ENCODE measurements around the gene MME.

MME gene

GRCh38 chr3:155084567-155084966 is 4.4 kb downstream of the MME start:
- TF ChIP-seq CREB1 (IDR thresholded peaks at IDR 0.05; ENCODE audit: low read depth) (no peak), CEBPB (IDR thresholded peaks at IDR 0.05) (no peak), ZBTB7A (IDR thresholded peaks at IDR 0.05; ENCODE audit: low read depth) (no peak), NFIC (IDR thresholded peaks at IDR 0.05) (no peak), YY1 (IDR thresholded peaks at IDR 0.05; ENCODE audit: low read depth) (no peak), RAD21 (IDR thresholded peaks at IDR 0.05; ENCODE audit: low read depth) (no peak), EGR1 (IDR thresholded peaks at IDR 0.05) (no peak), FOXM1 (IDR thresholded peaks at IDR 0.05; ENCODE audit: borderline replicate concordance, low read depth) (no peak), EP300 (IDR thresholded peaks at IDR 0.05; ENCODE audit: borderline replicate concordance) (no peak), REST (IDR thresholded peaks at IDR 0.05; ENCODE audit: low read depth) (no peak), TCF12 (IDR thresholded peaks at IDR 0.05; ENCODE audit: low read depth) (no peak)
- TF ChIP-seq, protein P1, sequence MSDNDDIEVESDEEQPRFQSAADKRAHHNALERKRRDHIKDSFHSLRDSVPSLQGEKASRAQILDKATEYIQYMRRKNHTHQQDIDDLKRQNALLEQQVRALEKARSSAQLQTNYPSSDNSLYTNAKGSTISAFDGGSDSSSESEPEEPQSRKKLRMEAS (IDR thresholded peaks at IDR 0.05), result no peak
- TF ChIP-seq, protein P2, sequence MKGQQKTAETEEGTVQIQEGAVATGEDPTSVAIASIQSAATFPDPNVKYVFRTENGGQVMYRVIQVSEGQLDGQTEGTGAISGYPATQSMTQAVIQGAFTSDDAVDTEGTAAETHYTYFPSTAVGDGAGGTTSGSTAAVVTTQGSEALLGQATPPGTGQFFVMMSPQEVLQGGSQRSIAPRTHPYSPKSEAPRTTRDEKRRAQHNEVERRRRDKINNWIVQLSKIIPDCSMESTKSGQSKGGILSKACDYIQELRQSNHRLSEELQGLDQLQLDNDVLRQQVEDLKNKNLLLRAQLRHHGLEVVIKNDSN (IDR thresholded peaks at IDR 0.05), result no peak

- no peak for TF ChIP-seq TAF1 (IDR thresholded peaks at IDR 0.05; ENCODE audit: low read depth)
- no peak for TF ChIP-seq EP300 (IDR thresholded peaks at IDR 0.05; ENCODE audit: borderline replicate concordance)
- TF ChIP-seq TEAD4 (IDR thresholded peaks at IDR 0.05), result no peak
- TF ChIP-seq REST (IDR thresholded peaks at IDR 0.05; ENCODE audit: low read depth), result no peak
- no peak for TF ChIP-seq TCF12 (IDR thresholded peaks at IDR 0.05; ENCODE audit: low read depth)
- TF ChIP-seq, protein P2 (IDR thresholded peaks at IDR 0.05), result no peak
- no peak for TF ChIP-seq RAD21 (IDR thresholded peaks at IDR 0.05; ENCODE audit: low read depth)
- no peak for TF ChIP-seq ZBTB7A (IDR thresholded peaks at IDR 0.05; ENCODE audit: low read depth)
- TF ChIP-seq FOXM1 (IDR thresholded peaks at IDR 0.05; ENCODE audit: borderline replicate concordance, low read depth), result no peak
These were observed 5.9 kb downstream of the MME start for GRCh38 chr3:155086051-155086450.

DNA sequence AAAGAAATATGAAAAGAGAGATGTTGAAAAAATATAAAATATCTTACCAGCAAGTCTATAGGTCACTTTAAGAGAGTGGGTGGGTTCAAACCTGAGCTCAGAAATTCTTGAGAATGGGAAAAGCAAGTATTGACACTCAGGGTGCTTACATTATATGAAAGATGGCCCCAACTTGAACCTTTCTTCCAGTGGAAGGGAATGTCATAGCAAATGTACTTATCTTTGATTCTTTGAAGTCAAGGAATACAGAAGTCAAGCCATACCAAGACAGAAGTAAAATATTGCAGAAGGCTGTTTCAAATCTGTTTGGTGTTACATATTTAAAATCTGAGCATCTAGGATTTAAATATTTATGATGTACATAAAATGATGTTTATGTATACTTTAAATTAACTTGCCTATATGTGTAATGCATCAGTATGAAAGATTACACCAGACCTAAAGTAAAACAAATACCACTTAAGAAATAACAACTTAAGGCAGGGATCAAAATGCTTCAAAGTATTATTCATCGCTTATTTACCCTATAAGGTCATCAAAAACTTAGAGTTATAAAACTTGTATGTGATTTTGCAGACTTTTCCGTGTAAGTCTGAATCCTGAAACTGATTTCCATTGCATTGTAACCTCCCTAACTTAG is 8.7 kb downstream of the MME start:
- TF ChIP-seq RAD21 (IDR thresholded peaks at IDR 0.05; ENCODE audit: low read depth) (no peak), TCF12 (IDR thresholded peaks at IDR 0.05; ENCODE audit: low read depth) (no peak), TAF1 (IDR thresholded peaks at IDR 0.05; ENCODE audit: low read depth) (no peak)

DNA sequence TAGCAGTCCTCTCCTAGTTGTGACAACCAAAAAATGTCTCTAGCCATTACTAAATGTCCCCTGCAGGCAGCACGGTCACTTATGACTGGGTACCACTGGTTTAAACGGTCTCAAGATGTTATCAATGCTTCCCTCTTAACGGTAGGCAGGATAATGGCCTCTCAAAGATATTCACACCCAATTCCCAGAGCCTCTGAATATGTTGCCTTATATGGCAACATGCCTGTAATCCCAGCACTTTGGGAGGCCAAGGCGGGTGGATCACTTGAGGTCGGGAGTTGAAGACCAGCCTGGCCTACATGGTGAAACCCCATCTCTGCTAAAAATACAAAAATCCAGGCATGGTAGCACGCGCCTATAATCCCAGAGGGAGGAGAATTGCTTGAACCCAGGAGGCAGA is 9.4 kb downstream of the MME start:
- TF ChIP-seq EP300 (IDR thresholded peaks at IDR 0.05; ENCODE audit: borderline replicate concordance) (no peak), CREB1 (IDR thresholded peaks at IDR 0.05; ENCODE audit: low read depth) (no peak), RAD21 (IDR thresholded peaks at IDR 0.05; ENCODE audit: low read depth) (no peak), TCF12 (IDR thresholded peaks at IDR 0.05; ENCODE audit: low read depth) (no peak), EGR1 (IDR thresholded peaks at IDR 0.05) (no peak), TAF1 (IDR thresholded peaks at IDR 0.05; ENCODE audit: low read depth) (no peak), CEBPB (IDR thresholded peaks at IDR 0.05) (no peak), REST (IDR thresholded peaks at IDR 0.05; ENCODE audit: low read depth) (no peak), ZBTB7A (IDR thresholded peaks at IDR 0.05; ENCODE audit: low read depth) (no peak), FOXM1 (IDR thresholded peaks at IDR 0.05; ENCODE audit: borderline replicate concordance, low read depth) (no peak), NFIC (IDR thresholded peaks at IDR 0.05) (no peak), TEAD4 (IDR thresholded peaks at IDR 0.05) (no peak), YY1 (IDR thresholded peaks at IDR 0.05; ENCODE audit: low read depth) (no peak)
- TF ChIP-seq, protein P1 (IDR thresholded peaks at IDR 0.05), result no peak
- TF ChIP-seq, protein P2 (IDR thresholded peaks at IDR 0.05), result no peak

Measured in Ishikawa (cell line).